Epithelial cell of esophagus (primary cell): ENCODE data around the gene STRADA.

Experiments used
- DNase-seq: peaks from one replicate; pipeline ENCODE4 v3.0.0; 2010; ENCODE audit warnings: low read depth
- H3K4me3 ChIP-seq: 2 replicates; pipeline ENCODE4 v1.5.1; 2011; ENCODE audit warnings: mild to moderate bottlenecking, low read length, control low read depth
- TF ChIP-seq, protein P1 (sequence below): IDR thresholded peaks from 2 replicates; pipeline ENCODE4 v1.5.1; 2011; ENCODE audit warnings: low read depth, mild to moderate bottlenecking, low read length, control low read depth, inconsistent platforms; ENCODE audit not compliant: insufficient read depth; ENCODE audit errors: missing control alignments

STRADA gene

DNA sequence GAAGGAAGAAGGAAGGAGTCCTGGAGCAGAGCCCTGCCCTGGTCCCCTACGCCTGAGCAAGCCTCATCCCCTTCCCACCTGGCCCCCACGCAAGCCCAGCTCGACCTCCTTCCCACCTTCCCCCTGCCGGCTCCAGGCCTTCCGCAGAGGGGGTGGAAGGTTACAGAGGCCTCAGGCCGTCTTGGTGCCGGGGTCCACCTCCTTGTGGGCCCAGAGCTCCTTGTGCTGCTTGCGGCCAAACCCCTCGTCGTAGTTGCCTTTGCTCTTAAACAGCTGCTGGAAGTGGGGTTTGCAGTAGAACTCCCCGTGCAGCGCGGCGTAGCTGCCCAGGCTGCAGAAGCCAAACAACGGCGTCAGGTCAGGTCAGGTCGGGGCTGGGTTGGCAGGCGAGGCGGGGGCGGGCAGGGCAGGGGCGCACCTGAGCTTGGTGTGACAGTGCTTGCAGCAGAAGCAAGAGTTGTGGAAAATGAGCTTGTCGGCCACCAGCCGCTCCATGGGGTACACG is 43.2 kb downstream of the STRADA start:
- TF ChIP-seq, protein P1, sequence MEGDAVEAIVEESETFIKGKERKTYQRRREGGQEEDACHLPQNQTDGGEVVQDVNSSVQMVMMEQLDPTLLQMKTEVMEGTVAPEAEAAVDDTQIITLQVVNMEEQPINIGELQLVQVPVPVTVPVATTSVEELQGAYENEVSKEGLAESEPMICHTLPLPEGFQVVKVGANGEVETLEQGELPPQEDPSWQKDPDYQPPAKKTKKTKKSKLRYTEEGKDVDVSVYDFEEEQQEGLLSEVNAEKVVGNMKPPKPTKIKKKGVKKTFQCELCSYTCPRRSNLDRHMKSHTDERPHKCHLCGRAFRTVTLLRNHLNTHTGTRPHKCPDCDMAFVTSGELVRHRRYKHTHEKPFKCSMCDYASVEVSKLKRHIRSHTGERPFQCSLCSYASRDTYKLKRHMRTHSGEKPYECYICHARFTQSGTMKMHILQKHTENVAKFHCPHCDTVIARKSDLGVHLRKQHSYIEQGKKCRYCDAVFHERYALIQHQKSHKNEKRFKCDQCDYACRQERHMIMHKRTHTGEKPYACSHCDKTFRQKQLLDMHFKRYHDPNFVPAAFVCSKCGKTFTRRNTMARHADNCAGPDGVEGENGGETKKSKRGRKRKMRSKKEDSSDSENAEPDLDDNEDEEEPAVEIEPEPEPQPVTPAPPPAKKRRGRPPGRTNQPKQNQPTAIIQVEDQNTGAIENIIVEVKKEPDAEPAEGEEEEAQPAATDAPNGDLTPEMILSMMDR, result no peak
- DNase-seq, result no peak
- H3K4me3 ChIP-seq, result no peak overlapping the region

DNA sequence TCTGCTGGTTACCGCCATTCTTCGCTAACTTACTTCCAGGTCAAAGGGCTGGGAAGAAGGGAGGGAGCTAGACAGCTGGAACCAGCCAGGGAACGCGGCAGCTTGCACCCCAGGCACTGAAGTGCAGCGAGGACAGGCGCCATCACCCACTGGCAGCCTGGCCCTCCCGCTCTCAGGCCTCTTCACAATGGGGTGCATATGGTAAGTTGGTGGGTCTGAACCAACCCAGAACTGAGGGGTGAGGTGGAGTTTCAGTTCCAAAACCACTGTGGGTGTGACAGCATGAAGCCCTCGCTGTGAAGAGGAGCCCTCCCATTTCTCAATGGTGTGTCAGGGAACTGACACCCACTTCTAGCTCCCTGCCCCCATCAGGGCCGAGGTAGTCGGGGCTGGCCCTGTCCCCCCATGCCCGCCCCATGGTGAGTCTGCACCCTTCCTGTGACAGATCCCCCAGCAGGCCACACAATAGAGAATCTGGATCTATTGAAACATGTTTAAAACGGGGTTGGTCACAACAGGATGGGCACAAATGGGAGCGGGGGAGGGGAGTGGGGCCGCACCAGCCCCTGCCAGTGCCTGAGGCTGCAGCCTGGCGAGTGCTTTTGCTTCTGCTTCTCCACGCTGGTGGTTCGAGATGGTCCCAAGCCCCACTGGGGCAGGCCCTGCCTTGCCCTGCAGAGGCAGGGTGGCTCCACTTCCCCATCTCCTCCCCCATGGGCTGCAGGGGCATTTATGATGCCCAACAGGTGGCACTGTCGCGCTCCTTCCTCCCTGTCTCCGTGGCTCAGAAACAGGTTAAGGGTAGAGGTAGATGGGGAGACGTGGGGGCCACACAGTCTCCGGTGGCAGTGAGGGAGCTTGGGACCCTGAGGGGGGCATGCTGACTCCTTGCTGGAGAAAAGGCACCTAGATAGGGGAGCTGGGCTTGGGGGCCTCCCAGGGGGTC is 44.0 kb downstream of the STRADA start:
- H3K4me3 ChIP-seq, result no peak overlapping the region
- peak; percentile 64 for DNase-seq
- TF ChIP-seq, protein P1, result peak; percentile 62

DNA sequence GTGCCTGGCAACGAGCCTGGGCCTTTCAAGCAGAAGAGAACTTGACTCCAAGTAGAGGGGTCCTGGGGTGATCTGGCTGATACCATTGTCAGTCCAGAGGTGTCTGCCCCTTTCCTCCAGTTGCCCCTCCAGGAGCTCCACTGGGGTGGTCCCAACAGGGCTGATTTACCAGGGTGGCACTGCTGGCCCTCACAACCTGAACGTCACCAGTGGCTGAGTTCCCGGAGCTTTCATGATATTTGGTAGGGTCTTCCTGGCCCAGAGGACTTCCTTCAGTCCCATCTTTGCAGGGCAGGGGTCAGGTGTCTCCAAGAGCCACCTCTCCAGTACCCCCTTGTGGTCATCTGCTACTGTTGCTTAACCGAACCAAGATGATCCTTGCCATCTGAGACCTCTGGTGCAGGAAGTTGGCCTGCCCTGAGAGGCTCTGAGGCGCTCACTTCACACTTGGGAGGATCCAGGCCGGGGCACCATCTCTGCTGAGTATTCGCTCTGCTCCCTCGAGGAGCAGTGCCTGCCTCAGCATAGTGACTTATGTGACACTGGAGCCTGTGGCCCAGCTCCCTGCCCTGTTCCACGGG is 45.1 kb downstream of the STRADA start:
- no peak overlapping the region for H3K4me3 ChIP-seq
- TF ChIP-seq, protein P1, result peak; percentile 4
- no peak for DNase-seq

DNA sequence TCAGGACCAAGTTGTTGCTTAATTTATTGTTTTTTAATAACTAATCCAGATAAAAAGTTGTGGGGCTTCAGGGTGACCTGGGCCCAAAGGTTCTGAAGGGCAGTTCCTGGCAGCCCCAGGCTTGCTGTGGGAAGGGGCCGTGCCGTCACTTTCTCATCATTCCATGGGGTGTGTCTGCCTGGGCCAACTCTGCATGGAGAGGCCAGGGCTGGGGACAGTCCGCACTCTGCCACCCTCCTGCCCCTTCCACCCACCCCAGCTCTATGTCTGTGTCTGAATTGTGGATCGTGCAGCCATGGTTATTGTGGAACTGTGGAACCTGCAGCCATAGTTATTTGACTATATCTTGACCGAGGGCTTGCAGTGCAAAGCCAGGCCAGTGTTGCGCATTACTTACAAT is 45.7 kb downstream of the STRADA start:
- TF ChIP-seq, protein P1, result no peak
- no peak for DNase-seq
- H3K4me3 ChIP-seq, result no peak overlapping the region

DNA sequence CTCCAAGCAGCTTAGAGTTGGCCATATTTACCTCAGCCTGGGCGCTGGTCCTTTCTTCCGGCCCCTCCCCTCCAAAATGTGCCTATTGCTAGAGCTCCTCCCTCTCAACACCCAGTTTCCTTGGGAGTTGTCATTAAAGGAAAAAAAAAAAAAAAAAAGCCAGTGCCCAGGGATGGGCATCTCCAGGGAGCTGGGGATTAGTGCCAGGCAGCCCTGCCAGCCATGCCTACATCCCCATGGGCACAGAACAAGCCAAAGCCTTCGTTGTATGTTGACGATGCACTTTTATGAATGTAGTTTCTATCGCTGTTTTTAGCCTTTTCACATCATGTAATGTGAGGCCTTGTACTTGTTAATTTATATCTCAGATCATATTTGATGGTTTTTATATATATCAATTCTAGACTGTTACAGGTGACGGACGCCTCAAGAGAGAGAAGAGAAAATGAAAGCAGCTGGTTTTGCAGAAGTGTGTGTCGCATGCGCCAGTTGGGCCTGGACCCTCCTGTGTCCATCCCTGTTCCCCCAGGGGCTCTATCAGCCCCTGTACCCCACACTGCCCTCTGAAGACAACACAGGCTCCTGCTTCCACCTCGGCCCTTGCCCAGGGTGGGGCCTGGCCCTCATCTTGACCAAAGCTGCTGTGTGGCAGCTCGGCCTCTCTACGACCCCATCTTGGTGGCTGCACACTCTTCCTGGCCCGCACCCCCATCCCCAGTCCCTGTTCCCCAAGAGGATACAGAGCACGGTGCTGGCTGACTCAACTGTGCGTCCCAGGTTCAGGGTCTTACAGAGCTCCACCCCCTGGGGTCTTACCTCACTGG is 46.4 kb downstream of the STRADA start:
- no peak for DNase-seq
- H3K4me3 ChIP-seq, result no peak overlapping the region
- TF ChIP-seq, protein P1, result no peak

DNA sequence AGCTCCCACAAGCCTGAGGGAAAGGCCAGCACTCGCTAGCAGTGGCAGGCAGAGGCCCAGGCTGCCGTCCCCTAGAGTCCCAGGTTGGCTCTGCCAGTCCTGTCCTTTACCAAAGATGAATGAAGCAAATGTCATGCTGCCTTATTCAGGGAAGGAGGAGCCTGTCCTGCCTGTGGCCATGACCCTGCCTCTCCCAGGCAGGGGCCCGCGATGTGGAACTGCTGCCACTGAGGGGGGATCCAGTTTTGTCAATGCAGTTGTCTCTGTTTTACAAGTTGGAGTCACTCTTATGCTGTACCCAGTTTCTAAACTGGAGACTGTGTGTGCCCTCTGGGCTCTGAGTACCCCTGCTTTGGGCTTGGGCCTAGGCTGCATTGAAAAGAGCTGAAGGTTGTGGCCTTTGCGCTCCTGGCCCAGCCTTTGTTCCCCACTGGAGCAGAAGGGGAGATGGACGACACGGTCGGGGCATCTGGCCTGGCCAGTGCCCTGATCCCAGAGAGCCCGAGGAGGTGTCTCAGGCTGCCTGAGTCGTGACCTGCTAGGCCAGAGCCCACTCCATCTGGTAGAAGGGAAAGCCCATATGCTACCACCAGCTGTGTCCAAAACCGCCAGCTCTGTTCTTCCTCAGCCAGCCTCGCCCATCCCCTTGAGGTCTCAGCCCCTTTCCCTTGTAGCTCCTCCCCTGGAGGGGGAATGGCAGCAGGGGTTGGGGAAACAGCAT is 47.2 kb downstream of the STRADA start:
- no peak overlapping the region for H3K4me3 ChIP-seq
- TF ChIP-seq, protein P1, result no peak
- DNase-seq, result no peak
